Caco-2 (cell line): ENCODE data around the gene PRDM13. TPM values are rescaled to one million over a fixed set of nuclear protein-coding genes. Genes with fewer than 3 reads are reported as not detected.

ENCODE experiments used
- BruUV-seq: library from RNA; stranded (reverse); fragments of 400-500 nt; replicated peaks from 2 replicates; lab custom pipeline; 2021; lab: Mats Ljungman, UMichigan
- CTCF ChIA-PET: fragments of 300-600 bp; sonication (Branson Sonifier 250); formaldehyde crosslinking; loops from one replicate; lab custom pipeline; 2022; ENCODE audit warnings: antibody characterized with exemption; lab: Charles Lee
- POLR2A ChIA-PET: fragments of 300-600 bp; sonication (Branson Sonifier 250); formaldehyde crosslinking; loops from one replicate; lab custom pipeline; 2022; ENCODE audit warnings: antibody characterized with exemption; lab: Charles Lee
- DNase-seq, 2 experiments: peaks; one replicate each; pipeline versions ENCODE4 v3.0.0 to v3.0.0-alpha.2; 2020 to 2022
- H3K27me3 ChIP-seq: replicated peaks from 2 replicates; pipeline ENCODE4 v1.6.0; 2011; ENCODE audit warnings: low read length; ENCODE audit not compliant: control insufficient read depth, insufficient read depth
- H3K36me3 ChIP-seq: 2 replicates; pipeline ENCODE4 v1.5.1; 2011; ENCODE audit warnings: low read length; ENCODE audit not compliant: control insufficient read depth, insufficient read depth
- H3K4me1 ChIP-seq: fragments of 250-450 bp; sonication (Bioruptor Pico); 2 replicates; pipeline ENCODE4 v1.5.1; 2020; ENCODE audit warnings: mild to moderate bottlenecking
- H3K4me3 ChIP-seq: 2 replicates; pipeline ENCODE4 v1.5.1; 2011; ENCODE audit warnings: low read depth, mild to moderate bottlenecking, control low read depth, low read length
- H3K9me3 ChIP-seq: fragments of 250-450 bp; sonication (Bioruptor Pico); 2 replicates; pipeline ENCODE4 v1.5.1; 2020; ENCODE audit warnings: mild to moderate bottlenecking, moderate library complexity
- H3K27ac Mint-ChIP-seq: one replicate; pipeline ENCODE4 v1.8.0; 2022; ENCODE audit warnings: mixed read lengths; ENCODE audit not compliant: unreplicated experiment
- H3K27me3 Mint-ChIP-seq: one replicate; pipeline ENCODE4 v1.8.0; 2022; ENCODE audit warnings: mixed read lengths; ENCODE audit not compliant: insufficient read depth, unreplicated experiment
- H3K36me3 Mint-ChIP-seq: one replicate; pipeline ENCODE4 v1.8.0; 2022; ENCODE audit warnings: mild to moderate bottlenecking, mixed read lengths; ENCODE audit not compliant: insufficient read depth, unreplicated experiment
- H3K4me1 Mint-ChIP-seq: one replicate; pipeline ENCODE4 v1.8.0; 2022; ENCODE audit warnings: low read depth, mixed read lengths; ENCODE audit not compliant: unreplicated experiment
- H3K4me3 Mint-ChIP-seq: one replicate; pipeline ENCODE4 v1.8.0; 2022; ENCODE audit warnings: mild to moderate bottlenecking, moderate library complexity, mixed read lengths; ENCODE audit not compliant: unreplicated experiment
- H3K9me3 Mint-ChIP-seq: one replicate; pipeline ENCODE4 v1.8.0; 2022; ENCODE audit warnings: mixed read lengths; ENCODE audit not compliant: unreplicated experiment
- intact Hi-C: fragments of 100-400 bp; cut with micrococcal nuclease; formaldehyde crosslinking; loops from one replicate; pipeline ENCODE4 v1.10.0; 2022; ENCODE audit not compliant: unreplicated experiment
- total RNA-seq: library from RNA; stranded (reverse); gene quantifications from 2 replicates; pipeline ENCODE4 v1.2.3, GENCODE V29; 2022
- TF ChIP-seq, protein P1 (sequence below), 2 experiments: fragments of 200-600 bp in 1 of 2; IDR thresholded peaks; 1 replicate in 1 of 2; 2 replicates in 1 of 2; pipeline versions ENCODE4 v1.5.1 to v1.8.0; 2011 to 2022; ENCODE audit warnings: antibody characterized with exemption in 1 of 2, control low read depth in 1 of 2, inconsistent platforms in 1 of 2, low read depth in 1 of 2, low read length in 1 of 2, mild to moderate bottlenecking in 1 of 2, moderate library complexity in 1 of 2; ENCODE audit not compliant: insufficient read depth in 1 of 2, severe bottlenecking in 1 of 2, unreplicated experiment in 1 of 2

Gene PRDM13
- total RNA-seq, 1 experiment from 2014 or later = 0.41 TPM

DNA sequence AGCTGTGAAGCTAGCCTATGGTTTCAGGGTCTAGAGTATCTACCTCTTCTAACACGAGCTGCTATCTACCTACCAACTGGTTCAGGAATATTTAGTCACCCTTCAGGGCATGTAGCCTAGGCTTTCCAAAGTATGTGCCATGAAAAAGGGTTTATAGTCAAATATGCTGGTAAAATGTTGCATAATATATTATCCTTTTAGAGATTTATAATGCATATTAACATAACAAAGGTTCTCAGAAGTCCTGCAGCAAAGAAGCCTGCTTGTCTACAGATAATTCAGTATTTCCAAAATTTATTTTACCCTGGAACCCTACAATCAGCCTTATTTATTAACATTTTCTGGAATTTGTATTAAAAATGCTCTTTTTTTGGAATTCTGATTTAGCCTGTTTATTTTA, 56.0 kb downstream of the PRDM13 start:
- CTCF ChIA-PET = no interaction called here
- Histone ChIP-seq H3K9me3 (no peaks in the 10 kb centered on the region), H3K27me3 (no peaks in the 10 kb centered on the region), H3K4me3 (no peak overlapping the region), H3K36me3 (no peaks in the 10 kb centered on the region), H3K4me1 (no peaks in the 10 kb centered on the region)
- intact Hi-C loops = no loop called here
- no TSS peak for BruUV-seq
- POLR2A ChIA-PET = no interaction called here
- Mint-ChIP-seq H3K36me3 (no peaks in the 10 kb centered on the region), H3K9me3 (no peaks in the 10 kb centered on the region), H3K27me3 (peaks cover 8% of the 10 kb centered on the region), H3K4me3 (no peak overlapping the region), H3K27ac (no peak overlapping the region), H3K4me1 (no peaks in the 10 kb centered on the region)
- no peak for DNase-seq
- TF ChIP-seq, protein P1, sequence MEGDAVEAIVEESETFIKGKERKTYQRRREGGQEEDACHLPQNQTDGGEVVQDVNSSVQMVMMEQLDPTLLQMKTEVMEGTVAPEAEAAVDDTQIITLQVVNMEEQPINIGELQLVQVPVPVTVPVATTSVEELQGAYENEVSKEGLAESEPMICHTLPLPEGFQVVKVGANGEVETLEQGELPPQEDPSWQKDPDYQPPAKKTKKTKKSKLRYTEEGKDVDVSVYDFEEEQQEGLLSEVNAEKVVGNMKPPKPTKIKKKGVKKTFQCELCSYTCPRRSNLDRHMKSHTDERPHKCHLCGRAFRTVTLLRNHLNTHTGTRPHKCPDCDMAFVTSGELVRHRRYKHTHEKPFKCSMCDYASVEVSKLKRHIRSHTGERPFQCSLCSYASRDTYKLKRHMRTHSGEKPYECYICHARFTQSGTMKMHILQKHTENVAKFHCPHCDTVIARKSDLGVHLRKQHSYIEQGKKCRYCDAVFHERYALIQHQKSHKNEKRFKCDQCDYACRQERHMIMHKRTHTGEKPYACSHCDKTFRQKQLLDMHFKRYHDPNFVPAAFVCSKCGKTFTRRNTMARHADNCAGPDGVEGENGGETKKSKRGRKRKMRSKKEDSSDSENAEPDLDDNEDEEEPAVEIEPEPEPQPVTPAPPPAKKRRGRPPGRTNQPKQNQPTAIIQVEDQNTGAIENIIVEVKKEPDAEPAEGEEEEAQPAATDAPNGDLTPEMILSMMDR (IDR thresholded peaks at IDR 0.05; ENCODE audit: insufficient read depth in 1 of 2, low read depth in 1 of 2, low read length in 1 of 2, severe bottlenecking in 1 of 2, unreplicated experiment in 1 of 2) = no peak

Other genes with a start within 250 kb of the PRDM13 start
- 5.8 and 6.4 TPM in 2 replicates for gene COQ3, start 212.6 kb upstream of the PRDM13 start, total RNA-seq
- 69.5 and 81.5 TPM in 2 replicates for gene PNISR, start 181.5 kb upstream of the PRDM13 start, total RNA-seq
- gene USP45, start 91.4 kb upstream of the PRDM13 start, total RNA-seq = 11.7 and 12.2 TPM in 2 replicates
- 93.1 and 94.6 TPM in 2 replicates for gene CCNC, start 38.2 kb upstream of the PRDM13 start, total RNA-seq